SK-N-SH treated with all-trans-retinoic acid at 6 μM for 48 hours (cell line): Measurements from ENCODE around the gene SH3PXD2B.

Experiments used
- ATAC-seq: fragments of 200-7000 bp; cut with Tn5 transposase; 3 replicates; pipeline ENCODE4 v1.9.1; 2020; ENCODE audit warnings: mild to moderate bottlenecking, moderate library complexity
- ARNTL ChIP-seq: fragments of 450-650 bp; formaldehyde crosslinking; IDR thresholded peaks from 2 replicates; pipeline ENCODE4 v1.5.0; 2020; ENCODE audit warnings: low read depth, mild to moderate bottlenecking, moderate library complexity, borderline replicate concordance
- CREB5 ChIP-seq: fragments of 250-450 bp; sonication (Bioruptor Pico); IDR thresholded peaks from 2 replicates; pipeline ENCODE4 v1.5.1; 2020; ENCODE audit warnings: low read depth, mild to moderate bottlenecking, moderate library complexity
- CSDC2 ChIP-seq: fragments of 250-450 bp; sonication (Bioruptor Pico); IDR thresholded peaks from 2 replicates; pipeline ENCODE4 v1.5.0; 2020; ENCODE audit warnings: mild to moderate bottlenecking, moderate library complexity
- CSRNP3 ChIP-seq: fragments of 250-450 bp; sonication (Bioruptor Pico); IDR thresholded peaks from 2 replicates; pipeline ENCODE4 v1.5.1; 2021; ENCODE audit warnings: mild to moderate bottlenecking, moderate library complexity
- ESRRG ChIP-seq: fragments of 250-450 bp; sonication (Bioruptor Pico); IDR thresholded peaks from 2 replicates; pipeline ENCODE4 v1.6.1; 2021; ENCODE audit warnings: mild to moderate bottlenecking
- OSR1 ChIP-seq: fragments of 250-450 bp; sonication (Bioruptor Pico); IDR thresholded peaks from 2 replicates; pipeline ENCODE4 v1.8.0; 2022; ENCODE audit warnings: moderate library complexity, mild to moderate bottlenecking, inconsistent platforms
- PATZ1 ChIP-seq: fragments of 250-450 bp; sonication (Bioruptor Pico); IDR thresholded peaks from 2 replicates; pipeline ENCODE4 v1.8.0; 2020; ENCODE audit warnings: mild to moderate bottlenecking, moderate library complexity, borderline replicate concordance
- PPARA ChIP-seq: fragments of 250-450 bp; sonication (Bioruptor Pico); IDR thresholded peaks from 2 replicates; pipeline ENCODE4 v1.5.0; 2020; ENCODE audit warnings: mild to moderate bottlenecking, borderline replicate concordance
- RARB ChIP-seq: fragments of 250-450 bp; sonication (Bioruptor Pico); IDR thresholded peaks from 2 replicates; pipeline ENCODE4 v1.8.0; 2021; ENCODE audit warnings: mild to moderate bottlenecking, moderate library complexity
- SNAI2 ChIP-seq: fragments of 250-450 bp; sonication (Bioruptor Pico); IDR thresholded peaks from 2 replicates; pipeline ENCODE4 v1.5.0; 2020; ENCODE audit warnings: mild to moderate bottlenecking, moderate library complexity
- TCF4 ChIP-seq: fragments of 250-450 bp; sonication (Bioruptor Pico); IDR thresholded peaks from 2 replicates; pipeline ENCODE4 v1.8.0; 2021; ENCODE audit warnings: mild to moderate bottlenecking, moderate library complexity, borderline replicate concordance
- TOX ChIP-seq: fragments of 250-450 bp; sonication (Bioruptor Pico); IDR thresholded peaks from 2 replicates; pipeline ENCODE4 v1.8.0; 2021; ENCODE audit warnings: mild to moderate bottlenecking, moderate library complexity, borderline replicate concordance
- TSHZ2 ChIP-seq: fragments of 250-450 bp; sonication (Bioruptor Pico); IDR thresholded peaks from 2 replicates; pipeline ENCODE4 v1.5.0; 2020; ENCODE audit warnings: mild to moderate bottlenecking, moderate library complexity
- ZC3H10 ChIP-seq: fragments of 250-450 bp; sonication (Bioruptor Pico); IDR thresholded peaks from 2 replicates; pipeline ENCODE4 v1.5.1; 2021; ENCODE audit warnings: mild to moderate bottlenecking, moderate library complexity
- ZFP3 ChIP-seq: fragments of 250-450 bp; sonication (Bioruptor Pico); IDR thresholded peaks from 2 replicates; pipeline ENCODE4 v1.5.0; 2020; ENCODE audit warnings: mild to moderate bottlenecking, moderate library complexity
- ZFP30 ChIP-seq: fragments of 450-650 bp; formaldehyde crosslinking; IDR thresholded peaks from 2 replicates; pipeline ENCODE4 v1.5.0; 2022; ENCODE audit warnings: mild to moderate bottlenecking, moderate library complexity
- ZNF565 ChIP-seq: fragments of 450-650 bp; formaldehyde crosslinking; conservative IDR thresholded peaks from 2 replicates; pipeline ENCODE4 v1.5.0; 2020; ENCODE audit warnings: low read depth, mild to moderate bottlenecking, moderate library complexity
- ZNF70 ChIP-seq: fragments of 450-650 bp; formaldehyde crosslinking; IDR thresholded peaks from 2 replicates; pipeline ENCODE4 v1.5.0; 2020; ENCODE audit warnings: mild to moderate bottlenecking, moderate library complexity
- ZNF8 ChIP-seq: fragments of 450-650 bp; formaldehyde crosslinking; IDR thresholded peaks from 2 replicates; pipeline ENCODE4 v1.5.0; 2020; ENCODE audit warnings: mild to moderate bottlenecking, moderate library complexity

Gene SH3PXD2B

GRCh38 chr5:172492097-172492840 lies 37.9 kb upstream of the SH3PXD2B start (continued):
- TF ChIP-seq TSHZ2, result no peak

- TF ChIP-seq TOX (CRISPR knock-in tag) (no peak), ZFP30 (CRISPR knock-in tag) (no peak), SNAI2 (CRISPR knock-in tag) (no peak), ZNF70 (CRISPR knock-in tag) (no peak), CSRNP3 (CRISPR knock-in tag) (no peak), ZNF565 (CRISPR knock-in tag) (no peak), PATZ1 (CRISPR knock-in tag) (no peak), CSDC2 (CRISPR knock-in tag) (no peak), ESRRG (CRISPR knock-in tag) (no peak), TSHZ2 (no peak), ZC3H10 (CRISPR knock-in tag) (no peak), PPARA (CRISPR knock-in tag) (no peak), OSR1 (CRISPR knock-in tag) (no peak), ZFP3 (CRISPR knock-in tag) (no peak), TCF4 (no peak), ARNTL (no peak), ZNF8 (no peak), CREB5 (no peak), RARB (no peak)
- ATAC-seq, result no peak
These were observed 37.2 kb upstream of the SH3PXD2B start for GRCh38 chr5:172491481-172491880.
